SU-DHL-6 (cell line): ENCODE data around the gene PRRX2.

Source experiments
- H2AFZ ChIP-seq: fragments of 200-600 bp; sonication (generic); 2 replicates; pipeline ENCODE4 v1.6.1; 2014; ENCODE audit warnings: low read depth, mild to moderate bottlenecking, moderate library complexity, mixed read lengths, antibody characterized with exemption, low read length; ENCODE audit not compliant: severe bottlenecking
- H3F3A ChIP-seq: fragments of 200-600 bp; shearing (Covaris generic); 2 replicates; pipeline ENCODE4 v1.6.0; 2016; ENCODE audit warnings: antibody characterized with exemption, mild to moderate bottlenecking; ENCODE audit not compliant: insufficient read depth
- H3K27ac ChIP-seq: fragments of 200-600 bp; sonication (generic); 2 replicates; pipeline ENCODE4 v1.5.1; 2016; ENCODE audit warnings: low read depth, mild to moderate bottlenecking, low read length, moderate library complexity, mixed read lengths
- H3K27me3 ChIP-seq: fragments of 200-600 bp; sonication (generic), shearing (Covaris generic); 2 replicates; pipeline ENCODE4 v1.6.0; 2014; ENCODE audit warnings: mild to moderate bottlenecking, low read length
- H3K36me3 ChIP-seq: fragments of 200-600 bp; sonication (generic); 2 replicates; pipeline ENCODE4 v1.6.1; 2014; ENCODE audit warnings: mild to moderate bottlenecking, low read length, mixed read lengths
- H3K4me2 ChIP-seq: fragments of 300-600, 200-600 bp; shearing (Covaris generic), sonication (generic); 2 replicates; pipeline ENCODE4 v1.6.0; 2014; ENCODE audit warnings: low read length, low read depth, mild to moderate bottlenecking; ENCODE audit not compliant: poor library complexity, severe bottlenecking
- H3K4me3 ChIP-seq: fragments of 200-600 bp; sonication (generic); 2 replicates; pipeline ENCODE4 v1.5.1; 2014; ENCODE audit warnings: antibody characterized with exemption, low read length, mild to moderate bottlenecking, mixed read lengths; ENCODE audit not compliant: insufficient read depth, poor library complexity, severe bottlenecking
- H3K79me2 ChIP-seq: fragments of 200-600 bp; sonication (generic); 2 replicates; pipeline ENCODE4 v1.6.1; 2014; ENCODE audit warnings: mild to moderate bottlenecking, low read length, moderate library complexity; ENCODE audit not compliant: insufficient read depth
- H3K9ac ChIP-seq: fragments of 200-600 bp; sonication (generic); 2 replicates; pipeline ENCODE4 v1.7.0; 2014; ENCODE audit warnings: mild to moderate bottlenecking, low read length
- H3K9me2 ChIP-seq: fragments of 200-600 bp; sonication (generic); replicated peaks from 2 replicates; pipeline ENCODE4 v1.6.1; 2014; ENCODE audit warnings: low read length; ENCODE audit not compliant: insufficient read depth
- H3K9me3 ChIP-seq: fragments of 200-600 bp; sonication (generic); 2 replicates; pipeline ENCODE4 v1.6.1; 2014; ENCODE audit warnings: low read length, mixed read lengths; ENCODE audit not compliant: insufficient read depth
- H4K20me1 ChIP-seq: fragments of 200-600 bp; sonication (generic); 2 replicates; pipeline ENCODE4 v1.6.1; 2014; ENCODE audit warnings: low read depth, mild to moderate bottlenecking, antibody characterized with exemption, low read length, moderate library complexity, mixed read lengths
- EZH2phosphoT487 ChIP-seq: fragments of 200-600 bp; sonication (generic), shearing (Covaris generic); conservative IDR thresholded peaks from 2 replicates; pipeline ENCODE4 v1.6.1; 2018; ENCODE audit warnings: mild to moderate bottlenecking, antibody characterized with exemption, low read length, moderate library complexity, mixed read lengths
- TF ChIP-seq, protein P1 (sequence below): fragments of 200-600 bp; sonication (generic); IDR thresholded peaks from one replicate; pipeline ENCODE4 v1.5.1; 2017; ENCODE audit warnings: antibody characterized with exemption, mild to moderate bottlenecking, low read length, moderate library complexity; ENCODE audit not compliant: insufficient read depth, poor library complexity, severe bottlenecking

The PRRX2 gene

DNA sequence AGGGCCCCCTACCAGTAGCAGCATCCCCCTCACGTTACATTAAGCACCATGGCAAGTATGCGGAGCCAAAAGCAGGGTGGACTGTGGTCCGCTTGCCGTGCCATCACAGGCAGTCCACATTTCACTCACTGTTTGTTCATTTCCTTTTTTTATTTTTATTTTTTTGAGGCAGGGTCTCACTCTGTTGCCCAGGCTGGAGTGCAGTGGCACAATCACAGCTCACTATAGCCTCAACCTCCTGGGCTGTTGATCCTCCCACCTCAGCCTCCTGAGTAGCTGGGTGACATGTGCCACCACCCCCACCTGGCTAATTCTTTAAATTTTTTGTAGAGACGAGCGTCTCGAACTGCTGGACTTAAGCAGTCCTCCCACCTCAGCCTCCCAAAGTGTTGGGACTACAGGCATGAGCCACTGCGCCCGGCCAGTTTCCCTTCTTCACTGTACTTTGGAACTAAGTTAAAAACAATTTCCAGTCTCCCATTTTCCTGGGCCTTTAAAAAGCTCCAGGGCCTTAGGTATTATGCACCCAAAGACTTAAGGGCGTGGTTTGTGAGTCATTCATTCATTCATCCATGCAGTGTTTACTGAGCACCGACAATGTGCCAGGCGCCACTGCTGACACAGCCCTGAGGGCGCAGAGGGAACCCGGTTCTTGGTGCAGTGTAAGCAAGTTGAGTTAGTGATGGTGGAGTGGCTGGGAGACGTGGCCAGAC lies 19.9 kb downstream of the PRRX2 start:
- Histone ChIP-seq H3K27me3 (no peaks in the 10 kb centered on the region), H2AFZ (no peak overlapping the region), H3K79me2 (no peaks in the 10 kb centered on the region)

DNA sequence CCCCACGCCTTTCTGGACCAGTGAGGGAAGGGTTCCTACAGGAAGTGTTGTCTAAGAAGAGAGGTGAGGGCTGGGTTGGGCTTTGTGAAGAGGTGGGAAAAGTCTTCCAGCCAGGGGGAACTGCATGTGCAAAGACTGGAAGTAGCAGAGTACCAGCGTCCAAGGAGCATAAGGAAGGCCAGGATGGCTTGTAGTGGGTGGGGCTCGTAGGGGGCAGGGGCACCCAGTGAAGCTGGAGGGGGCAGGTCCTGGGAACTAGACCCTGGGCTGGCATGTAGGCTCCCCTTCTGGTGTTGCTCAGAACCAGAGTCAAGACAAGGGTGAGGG lies 20.4 kb downstream of the PRRX2 start:
- no peaks in the 10 kb centered on the region for H3K79me2 ChIP-seq
- H2AFZ ChIP-seq: no peak overlapping the region
- no peak overlapping the region for H3K4me3 ChIP-seq
- no peak overlapping the region for H3K4me2 ChIP-seq
- no peak overlapping the region for H3K27ac ChIP-seq
- TF ChIP-seq, protein P1, sequence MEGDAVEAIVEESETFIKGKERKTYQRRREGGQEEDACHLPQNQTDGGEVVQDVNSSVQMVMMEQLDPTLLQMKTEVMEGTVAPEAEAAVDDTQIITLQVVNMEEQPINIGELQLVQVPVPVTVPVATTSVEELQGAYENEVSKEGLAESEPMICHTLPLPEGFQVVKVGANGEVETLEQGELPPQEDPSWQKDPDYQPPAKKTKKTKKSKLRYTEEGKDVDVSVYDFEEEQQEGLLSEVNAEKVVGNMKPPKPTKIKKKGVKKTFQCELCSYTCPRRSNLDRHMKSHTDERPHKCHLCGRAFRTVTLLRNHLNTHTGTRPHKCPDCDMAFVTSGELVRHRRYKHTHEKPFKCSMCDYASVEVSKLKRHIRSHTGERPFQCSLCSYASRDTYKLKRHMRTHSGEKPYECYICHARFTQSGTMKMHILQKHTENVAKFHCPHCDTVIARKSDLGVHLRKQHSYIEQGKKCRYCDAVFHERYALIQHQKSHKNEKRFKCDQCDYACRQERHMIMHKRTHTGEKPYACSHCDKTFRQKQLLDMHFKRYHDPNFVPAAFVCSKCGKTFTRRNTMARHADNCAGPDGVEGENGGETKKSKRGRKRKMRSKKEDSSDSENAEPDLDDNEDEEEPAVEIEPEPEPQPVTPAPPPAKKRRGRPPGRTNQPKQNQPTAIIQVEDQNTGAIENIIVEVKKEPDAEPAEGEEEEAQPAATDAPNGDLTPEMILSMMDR: no peak
- no peak for TF ChIP-seq EZH2phosphoT487
- H3K27me3 ChIP-seq: no peaks in the 10 kb centered on the region
- no peaks in the 10 kb centered on the region for H3K36me3 ChIP-seq
- H3K9ac ChIP-seq: no peak overlapping the region
- no peaks in the 10 kb centered on the region for H3F3A ChIP-seq
- H3K9me3 ChIP-seq: no peaks in the 10 kb centered on the region
- no peaks in the 10 kb centered on the region for H3K9me2 ChIP-seq
- H4K20me1 ChIP-seq: no peaks in the 10 kb centered on the region

More for the DNA sequence above, 19.9 kb downstream of the PRRX2 start:
- Histone ChIP-seq H3K9me3 (no peaks in the 10 kb centered on the region), H3K9me2 (no peaks in the 10 kb centered on the region), H3K36me3 (no peaks in the 10 kb centered on the region), H4K20me1 (no peaks in the 10 kb centered on the region), H3K4me2 (no peak overlapping the region), H3K27ac (no peak overlapping the region), H3K4me3 (no peak overlapping the region), H3F3A (no peaks in the 10 kb centered on the region), H3K9ac (no peak overlapping the region)
- TF ChIP-seq, protein P1: no peak
- no peak for TF ChIP-seq EZH2phosphoT487

DNA sequence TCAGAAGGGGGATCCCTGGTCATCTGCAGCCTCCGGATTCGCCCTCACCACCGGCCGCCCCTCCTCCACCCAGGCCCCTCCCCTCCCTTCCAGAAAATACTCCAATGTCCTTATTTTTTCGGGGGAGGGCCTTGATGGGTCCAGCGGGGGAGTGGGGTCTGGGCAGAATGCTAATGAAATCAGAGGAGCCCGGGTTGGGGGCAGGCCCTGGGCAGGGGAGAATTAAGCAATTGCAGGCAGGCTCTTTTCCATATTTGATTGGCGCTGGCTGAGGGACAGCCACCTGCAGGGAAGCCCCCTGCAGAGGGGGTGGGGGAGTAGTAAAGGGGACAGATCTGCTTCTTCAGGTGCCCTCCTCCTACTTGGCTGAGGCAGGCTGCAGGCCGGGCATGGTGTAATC lies 21.3 kb downstream of the PRRX2 start:
- Histone ChIP-seq H3K27me3 (no peaks in the 10 kb centered on the region), H3K79me2 (no peaks in the 10 kb centered on the region), H3K9ac (no peak overlapping the region)

More for the DNA sequence above, 21.3 kb downstream of the PRRX2 start:
- Histone ChIP-seq H4K20me1 (no peaks in the 10 kb centered on the region), H3F3A (no peaks in the 10 kb centered on the region), H3K4me2 (no peak overlapping the region), H3K36me3 (no peaks in the 10 kb centered on the region), H2AFZ (no peak overlapping the region), H3K4me3 (no peak overlapping the region), H3K9me2 (no peaks in the 10 kb centered on the region), H3K27ac (no peak overlapping the region), H3K9me3 (no peaks in the 10 kb centered on the region)
- TF ChIP-seq, protein P1: no peak
- no peak for TF ChIP-seq EZH2phosphoT487
